Measurements from ENCODE around the gene PARN.
A peak's percentile ranks its signal among the peaks of the same experiment; 100 is the strongest.

PARN gene

GRCh38 chr16:14669776-14670175 is 39.7 kb upstream of the PARN start:
- CTCF ChIA-PET, result no interaction called here
- no peak for TF ChIP-seq CTCF (IDR thresholded peaks at IDR 0.05; ENCODE audit: control extremely low read depth, extremely low read depth, low read depth, missing control alignments)
- POLR2A ChIA-PET, result no interaction called here
- no peak for DNase-seq (ENCODE audit: extremely low spot score)

GRCh38 chr16:14668556-14669223 is 38.6 kb upstream of the PARN start:
- CTCF ChIA-PET, result no interaction called here
- no peak for DNase-seq (ENCODE audit: extremely low spot score)
- POLR2A ChIA-PET, result no interaction called here
- no peak for TF ChIP-seq CTCF (IDR thresholded peaks at IDR 0.05; ENCODE audit: control extremely low read depth, extremely low read depth, low read depth, missing control alignments)

- ChIA-PET CTCF (no interaction called here), POLR2A (no interaction called here)
- no peak for DNase-seq (ENCODE audit: extremely low spot score)
- TF ChIP-seq CTCF (IDR thresholded peaks at IDR 0.05; ENCODE audit: control extremely low read depth, extremely low read depth, low read depth, missing control alignments), result no peak
Measured at GRCh38 chr16:14667347-14668266, 37.5 kb upstream of the PARN start.

- ChIA-PET CTCF (interaction anchor here (1.7 to 3.2 kb wide), 4 partner anchors 11 to 408 kb away, joined by 4 to 13 read pairs (median 6); no protein-coding TSS in a partner anchor), POLR2A (interaction anchor here (1.0 kb wide), 1 partner anchor 24 kb away, joined by 5 read pairs; no protein-coding TSS in a partner anchor)
- DNase-seq (ENCODE audit: extremely low spot score), result peak; percentile 48
- no peak for TF ChIP-seq CTCF (IDR thresholded peaks at IDR 0.05; ENCODE audit: control extremely low read depth, extremely low read depth, low read depth, missing control alignments)
Measured at GRCh38 chr16:14658063-14658462, 28.0 kb upstream of the PARN start.

- POLR2A ChIA-PET, result no interaction called here
- CTCF ChIA-PET, result interaction anchor here (1.0 kb wide), 1 partner anchor 17 kb away, joined by 3 read pairs; no protein-coding TSS in a partner anchor
- TF ChIP-seq CTCF (IDR thresholded peaks at IDR 0.05; ENCODE audit: control extremely low read depth, extremely low read depth, low read depth, missing control alignments), result no peak
- DNase-seq (ENCODE audit: extremely low spot score), result no peak
Measured at GRCh38 chr16:14652726-14653125, 22.7 kb upstream of the PARN start.

GRCh38 chr16:14650629-14651028 is 20.6 kb upstream of the PARN start:
- ChIA-PET CTCF (interaction anchor here (1.3 to 1.4 kb wide), 2 partner anchors 64 to 400 kb away, joined by 3 to 4 read pairs; no protein-coding TSS in a partner anchor), POLR2A (interaction anchor here (0.6 to 0.9 kb wide), 3 partner anchors 18 to 206 kb away, joined by 3 read pairs; partner anchors contain the start of gene BFAR)
- no peak for DNase-seq (ENCODE audit: extremely low spot score)
- no peak for TF ChIP-seq CTCF (IDR thresholded peaks at IDR 0.05; ENCODE audit: control extremely low read depth, extremely low read depth, low read depth, missing control alignments)

All from GM10248 (cell line).